SH-SY5Y (cell line): ENCODE results near the gene TRIM66.

Experiments used
- GATA2 ChIP-seq: IDR thresholded peaks from 2 replicates; pipeline ENCODE4 v1.6.1; 2011; ENCODE audit warnings: mild to moderate bottlenecking, low read depth, low read length
- GATA3 ChIP-seq: IDR thresholded peaks from 2 replicates; pipeline ENCODE4 v1.6.1; 2011; ENCODE audit warnings: low read depth, mild to moderate bottlenecking, low read length, moderate library complexity

Gene TRIM66

DNA sequence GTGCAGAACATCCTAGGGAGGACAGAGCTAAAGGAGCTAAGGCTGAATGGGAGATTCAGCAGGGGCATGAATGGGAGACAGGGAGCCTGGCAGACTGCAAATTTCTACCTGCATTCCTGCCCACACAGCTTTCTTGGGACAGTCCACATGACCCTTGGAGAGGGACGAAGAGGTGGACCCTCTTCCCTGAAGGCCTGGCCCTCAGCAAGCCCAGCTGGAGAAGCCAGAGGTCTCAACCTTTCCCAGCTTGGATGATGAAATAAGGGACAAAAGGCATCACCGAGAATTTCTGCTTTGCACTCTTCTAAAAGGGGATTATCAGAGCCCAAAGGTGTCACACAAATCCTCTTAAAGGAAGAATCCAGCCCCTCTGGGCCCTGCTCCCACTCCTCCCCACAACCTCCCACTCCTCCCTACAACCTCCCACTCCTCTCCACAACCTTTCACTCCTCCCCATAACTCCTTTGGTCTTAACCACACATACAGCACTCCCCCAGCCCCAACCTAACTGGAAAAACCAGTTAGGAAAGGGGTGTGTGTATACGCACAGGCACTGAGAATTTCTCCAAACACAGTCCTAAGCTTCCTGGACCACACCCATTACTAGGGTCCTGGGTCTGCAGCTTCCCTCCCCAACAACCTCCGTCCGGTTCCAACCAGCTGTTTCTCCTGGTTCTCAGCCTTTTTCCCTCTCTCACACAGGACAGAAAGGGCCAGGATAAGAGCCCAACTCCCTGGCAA is 38.6 kb upstream of the TRIM66 start:
- TF ChIP-seq GATA2 (no peak), GATA3 (no peak)

DNA sequence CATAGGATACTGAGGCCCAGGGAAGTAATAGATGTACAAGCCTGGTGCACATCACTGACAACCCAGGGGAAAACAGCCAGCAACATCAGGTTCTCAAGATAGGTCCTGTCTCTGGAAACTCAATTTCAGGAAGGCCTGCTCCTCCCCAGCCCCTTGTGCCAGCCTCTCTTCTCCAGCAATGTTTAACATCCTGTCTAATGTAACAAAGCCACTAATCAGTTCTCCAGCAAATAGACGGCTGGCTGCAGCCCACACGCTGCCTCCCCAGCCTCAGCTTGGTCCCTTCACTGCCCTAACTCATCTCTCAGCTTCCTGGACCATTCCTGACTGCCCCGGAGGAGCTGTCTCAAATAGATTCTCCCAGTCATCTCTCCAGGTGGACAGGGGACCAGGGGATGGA is 37.9 kb upstream of the TRIM66 start:
- no peak for TF ChIP-seq GATA3
- no peak for TF ChIP-seq GATA2

DNA sequence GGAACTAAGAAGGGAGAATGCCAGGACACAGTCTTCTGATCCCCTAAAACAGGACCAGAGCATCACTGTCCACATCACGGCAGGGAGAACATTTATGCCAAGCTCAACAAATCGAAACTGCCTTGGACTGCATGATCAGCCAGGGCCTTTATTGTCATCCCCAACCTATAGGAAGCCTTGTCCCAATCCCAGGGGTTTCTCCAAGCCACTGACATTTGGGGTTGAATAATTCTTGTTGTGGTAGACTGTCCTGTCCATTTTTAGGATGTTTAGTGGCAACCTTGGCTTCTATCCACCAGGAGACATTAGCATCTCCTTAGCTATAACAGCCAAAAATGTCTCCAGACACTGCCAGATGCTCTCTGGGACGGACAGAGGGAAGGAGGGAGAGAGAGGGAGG is 37.3 kb upstream of the TRIM66 start:
- TF ChIP-seq GATA3 (no peak), GATA2 (no peak)

DNA sequence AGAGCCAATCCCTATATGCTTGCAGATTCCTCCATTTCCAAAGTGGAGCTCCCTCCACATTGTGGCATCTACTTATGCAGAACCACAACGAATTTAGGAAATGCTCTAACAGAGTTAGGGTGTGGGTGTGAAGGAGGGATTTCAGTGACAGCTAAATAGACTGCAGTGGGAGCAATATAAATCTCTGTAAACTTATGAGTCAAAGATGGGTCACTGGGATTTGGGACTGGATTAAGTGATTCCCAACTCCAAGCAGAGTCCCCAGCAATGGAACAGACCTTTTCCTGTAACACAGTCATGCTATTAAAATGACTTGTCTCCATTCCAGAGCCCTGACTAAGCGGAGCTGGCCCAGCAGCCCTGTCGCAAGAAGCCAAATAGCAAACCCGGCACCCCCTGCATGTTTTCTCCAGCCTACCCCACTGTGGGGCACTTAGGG is 36.8 kb upstream of the TRIM66 start:
- TF ChIP-seq GATA2 = no peak
- TF ChIP-seq GATA3 = no peak

DNA sequence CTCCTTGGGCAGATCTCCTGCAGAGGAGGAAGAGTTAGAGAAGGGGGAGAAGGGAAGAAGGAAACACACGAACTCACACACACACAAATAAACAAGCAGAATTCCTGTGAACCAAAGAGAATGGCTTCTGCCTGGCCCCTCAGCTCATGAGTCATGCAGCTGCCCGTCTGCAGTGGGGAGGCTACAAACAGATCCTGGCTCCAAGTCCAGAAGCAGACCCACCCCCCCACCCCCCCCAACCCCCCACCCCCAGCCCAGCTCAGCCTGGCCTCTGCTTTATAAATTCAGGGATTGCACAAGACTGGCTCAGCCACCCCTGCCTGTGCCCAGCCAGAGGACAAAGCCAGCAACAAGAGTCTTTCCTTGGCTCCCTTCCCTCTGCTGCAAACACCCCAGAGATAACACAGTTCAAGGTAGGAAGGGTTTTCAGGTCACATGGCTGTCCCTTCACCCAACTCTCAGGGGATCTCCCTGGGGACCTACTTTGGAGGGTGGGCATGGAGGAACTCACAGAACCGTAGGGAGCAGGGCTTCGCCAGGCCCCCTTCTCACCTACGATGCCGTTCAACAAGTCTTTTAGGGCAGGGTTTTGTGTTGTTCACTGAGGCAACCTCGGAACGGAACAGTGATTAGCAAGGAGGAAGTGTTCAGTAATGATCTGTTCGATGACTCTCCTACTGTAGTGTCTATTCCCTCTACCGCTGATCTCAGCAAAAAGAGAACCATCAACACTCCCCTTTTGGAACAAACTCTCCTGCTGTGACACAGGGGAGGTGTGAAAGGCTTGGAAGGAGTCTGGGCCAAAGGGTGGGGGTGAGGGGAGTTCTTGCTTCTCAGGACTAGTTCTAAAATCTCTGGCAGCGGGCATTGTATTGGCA is 35.6 kb upstream of the TRIM66 start:
- TF ChIP-seq GATA2 (no peak), GATA3 (no peak)

DNA sequence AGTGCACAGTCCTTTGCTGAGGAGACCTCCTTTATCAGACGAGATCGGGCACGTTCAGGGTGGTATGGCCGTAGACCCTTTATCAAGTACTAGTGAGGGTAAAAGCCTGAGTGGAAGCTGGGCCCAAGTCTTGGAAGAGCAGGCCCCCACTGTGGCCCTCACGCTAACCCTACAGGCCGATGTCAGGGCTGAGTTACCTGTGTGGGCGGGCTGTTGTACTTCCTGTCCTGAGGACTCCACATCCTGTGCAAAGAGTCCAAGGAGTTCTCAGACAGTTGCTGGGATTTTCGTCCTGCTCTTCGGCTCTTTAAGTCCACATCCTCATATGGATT is 35.0 kb upstream of the TRIM66 start:
- TF ChIP-seq GATA2 (no peak), GATA3 (no peak)

DNA sequence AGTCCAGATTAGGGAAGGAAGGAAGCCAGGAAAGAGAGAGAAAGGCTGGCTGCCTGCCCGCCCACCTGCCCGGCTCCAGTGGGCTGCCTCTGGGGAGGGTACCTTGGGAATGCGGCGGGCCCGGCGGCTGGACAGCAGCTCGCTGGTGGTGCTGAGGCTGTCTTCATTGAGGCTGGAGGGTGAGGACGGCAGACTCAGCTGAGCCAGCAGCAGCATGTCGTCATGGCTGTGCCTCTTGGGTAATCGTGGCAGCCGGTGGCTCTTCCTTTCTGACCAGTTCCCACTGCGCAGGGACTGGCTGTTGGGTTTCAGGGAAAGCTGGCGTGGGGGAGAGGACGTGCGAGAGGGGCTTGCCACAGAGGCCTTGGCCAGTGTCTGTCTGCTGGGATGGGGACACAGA is 33.0 kb upstream of the TRIM66 start:
- TF ChIP-seq GATA2 (no peak), GATA3 (no peak)

DNA sequence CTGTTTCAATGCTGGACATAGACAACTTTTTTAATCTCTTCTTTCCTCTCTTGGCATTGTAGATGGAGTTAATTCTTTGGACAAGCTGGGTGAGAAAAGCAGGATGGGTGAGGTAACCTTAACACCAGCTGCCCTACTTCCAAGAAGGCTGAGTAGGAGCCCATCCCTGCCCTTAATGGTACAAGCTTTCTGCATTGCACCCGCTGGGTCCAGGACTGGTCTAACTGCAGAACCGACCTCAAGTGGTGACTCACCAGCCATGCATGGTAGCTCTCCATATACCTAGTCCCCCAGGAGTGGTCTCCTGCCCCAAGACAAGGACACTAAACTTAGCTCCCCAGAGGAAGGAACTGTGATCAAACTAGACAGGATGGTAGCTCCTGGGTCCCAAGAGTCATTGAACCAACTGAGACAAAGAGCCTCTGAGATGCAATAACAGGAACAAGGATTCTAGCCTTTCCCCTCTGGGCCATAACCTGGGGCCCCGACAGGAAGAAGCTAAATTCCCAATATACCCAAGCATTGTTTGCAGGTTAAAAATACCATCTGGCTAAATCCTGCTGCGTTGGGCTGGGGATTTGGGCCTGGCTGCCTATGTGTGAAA is 32.3 kb upstream of the TRIM66 start:
- TF ChIP-seq GATA3 (no peak), GATA2 (no peak)

DNA sequence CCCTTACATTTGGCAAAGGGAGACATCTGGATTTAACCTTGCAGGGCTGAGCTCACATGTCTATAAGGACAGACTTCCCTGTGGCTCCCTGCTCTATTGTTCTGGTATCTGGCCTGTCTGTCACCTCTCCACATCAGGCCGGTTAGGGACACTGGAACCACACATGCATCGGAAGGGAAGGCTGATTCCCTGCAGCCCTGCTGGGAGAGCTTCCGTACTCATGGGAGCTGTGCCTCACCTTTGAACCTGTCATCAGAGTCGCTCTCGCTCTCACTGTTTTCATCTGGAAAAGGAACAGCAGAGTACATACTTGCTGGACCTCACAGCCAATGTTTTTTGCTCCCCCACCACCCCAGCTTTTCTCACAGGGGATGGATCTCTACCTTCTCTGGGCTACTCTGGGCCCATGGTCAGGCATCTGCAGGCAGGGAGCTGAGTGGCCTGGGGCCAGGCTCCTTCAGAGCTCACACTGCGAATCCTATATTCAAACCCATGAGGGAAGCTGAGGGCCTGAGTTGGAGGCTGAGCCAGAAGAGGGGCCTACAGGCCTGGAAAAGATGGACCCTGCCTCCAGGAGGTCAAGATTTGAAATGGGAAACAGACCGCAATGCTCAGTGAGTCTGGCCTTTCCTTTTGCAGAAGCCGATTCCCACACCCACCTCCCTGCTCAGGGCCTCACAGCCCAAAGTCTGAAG is 31.4 kb upstream of the TRIM66 start:
- TF ChIP-seq GATA3 (no peak), GATA2 (no peak)

DNA sequence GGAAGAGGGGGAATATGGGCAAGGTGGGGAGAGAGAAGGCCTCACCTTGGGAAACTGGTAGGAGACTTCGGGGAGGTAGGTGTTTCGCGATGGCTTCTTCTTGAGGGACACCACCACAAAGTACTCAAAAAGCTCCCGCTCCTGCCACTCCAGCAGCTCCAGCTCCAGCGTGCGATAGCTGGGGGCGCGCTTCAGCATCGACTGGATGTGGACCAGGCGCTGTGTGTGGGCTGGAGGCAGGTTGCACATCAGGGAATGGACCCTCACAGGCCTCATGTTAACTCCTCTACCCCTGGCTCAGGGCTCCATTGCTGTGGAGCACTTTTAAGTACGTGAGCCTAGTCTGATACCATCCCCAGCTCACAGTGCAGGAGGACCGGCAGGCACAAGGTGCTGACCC is 30.0 kb upstream of the TRIM66 start:
- no peak for TF ChIP-seq GATA3
- no peak for TF ChIP-seq GATA2

DNA sequence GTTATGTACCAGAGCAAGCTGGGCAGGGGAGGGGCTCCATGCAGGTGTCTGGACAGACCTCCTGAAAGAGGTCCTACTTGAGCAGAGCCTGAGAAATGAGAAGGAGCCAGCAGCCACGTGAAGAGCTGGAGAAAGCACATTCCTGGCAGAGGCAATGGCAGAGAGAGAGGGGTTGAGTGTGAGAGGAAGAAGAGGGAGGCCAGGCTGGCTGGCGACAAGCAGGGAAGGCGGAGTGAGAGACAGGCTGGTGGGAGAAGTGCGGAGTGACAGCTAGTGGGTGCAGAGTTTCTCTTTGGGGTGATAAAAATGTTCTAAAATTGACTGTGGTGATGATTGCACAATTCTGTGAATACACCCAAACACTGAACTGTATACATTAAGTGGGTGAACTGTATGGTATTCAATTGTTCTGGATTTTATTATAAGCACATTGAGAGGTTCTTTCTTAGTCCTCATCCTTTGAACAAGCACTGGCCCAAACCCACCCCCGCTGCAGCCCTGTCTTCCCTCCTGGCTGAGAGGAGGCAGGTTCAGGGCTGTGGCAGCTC is 29.5 kb upstream of the TRIM66 start:
- TF ChIP-seq GATA3 = no peak

DNA sequence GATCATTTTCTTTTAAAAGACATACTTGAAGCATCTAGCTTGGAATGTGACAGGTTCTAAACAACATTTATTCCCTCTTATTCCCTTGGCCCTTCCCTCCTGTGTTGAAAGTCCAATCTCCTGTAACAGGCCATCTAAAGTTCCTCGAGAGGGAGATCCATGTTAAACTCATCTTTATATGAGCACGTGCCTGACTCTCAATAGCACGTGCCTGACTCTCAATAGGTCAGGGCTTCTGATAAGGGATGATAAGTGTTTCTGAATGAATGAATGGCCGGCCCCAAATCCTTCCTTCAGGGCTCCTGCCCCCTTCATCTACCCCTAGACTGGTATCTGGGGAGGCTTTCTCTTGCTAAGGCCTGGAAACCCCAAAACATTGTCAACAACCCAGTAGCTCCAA is 27.3 kb upstream of the TRIM66 start:
- TF ChIP-seq GATA3 (no peak), GATA2 (no peak)

DNA sequence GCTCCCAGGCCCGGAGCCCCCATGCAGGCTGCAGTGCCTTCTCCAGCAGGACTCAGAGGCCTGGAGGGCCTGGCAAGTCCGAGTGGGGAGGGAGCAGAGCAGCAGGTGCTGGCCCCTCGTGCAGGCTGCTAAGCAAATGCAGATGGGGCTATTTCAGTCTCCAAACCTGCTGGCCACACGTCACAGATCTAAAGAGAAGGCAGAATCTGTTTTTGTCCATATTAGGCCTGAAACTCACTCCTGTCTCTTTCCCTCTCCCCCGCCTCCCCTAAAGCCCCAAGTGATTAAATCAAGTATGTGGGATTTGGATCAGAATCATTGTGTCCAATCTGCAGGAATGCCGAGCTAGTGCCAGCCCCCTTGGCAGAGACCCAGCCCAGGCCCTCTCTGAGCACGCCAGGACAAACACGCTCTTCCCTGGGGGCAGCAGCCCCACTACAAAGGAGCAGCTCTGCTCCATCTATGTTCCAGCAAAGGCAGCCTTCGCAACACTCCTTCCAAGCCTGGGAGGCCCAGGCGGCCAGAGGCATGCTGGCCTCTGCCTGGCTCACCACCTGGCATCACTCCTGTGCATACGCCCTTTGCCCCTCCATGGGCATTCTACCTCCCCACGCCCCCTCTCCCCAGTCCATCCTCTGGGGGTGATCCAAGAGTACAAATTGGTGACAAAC is 26.7 kb upstream of the TRIM66 start:
- TF ChIP-seq GATA2 = peak; percentile 88
- no peak for TF ChIP-seq GATA3
